PFSK-1 (cell line): ENCODE measurements around the gene MAPKAPK2.

Experiments
- FOXP2 ChIP-seq: optimal IDR thresholded peaks from 2 replicates; pipeline ENCODE3; 2011; ENCODE audit warnings: borderline replicate concordance, control low read depth, inconsistent platforms; ENCODE audit not compliant: insufficient read depth; ENCODE audit errors: extremely low read length, extremely low read depth
- POLR2AphosphoS5 ChIP-seq: IDR thresholded peaks from 2 replicates; pipeline ENCODE4 v1.6.1; 2012; ENCODE audit warnings: low read depth, mild to moderate bottlenecking, control low read depth, low read length, moderate library complexity
- SIN3A ChIP-seq: IDR thresholded peaks from 2 replicates; pipeline ENCODE4 v1.6.1; 2012; ENCODE audit warnings: mild to moderate bottlenecking, low read length, moderate library complexity, borderline replicate concordance; ENCODE audit not compliant: insufficient read depth
- TAF1 ChIP-seq: IDR thresholded peaks from 2 replicates; pipeline ENCODE4 v1.6.1; 2012; ENCODE audit warnings: low read length, control low read depth, borderline replicate concordance; ENCODE audit not compliant: insufficient read depth
- TF ChIP-seq, protein P1 (sequence below), 2 experiments: IDR thresholded peaks; 2 replicates each; pipeline versions ENCODE4 v1.6.1 to v1.8.0; 2011 to 2012; ENCODE audit warnings: low read depth in 2 of 2, low read length in 2 of 2, control low read depth in 1 of 2, inconsistent platforms in 1 of 2, mild to moderate bottlenecking in 1 of 2, moderate library complexity in 1 of 2; ENCODE audit not compliant: insufficient read depth in 1 of 2

Gene MAPKAPK2

DNA sequence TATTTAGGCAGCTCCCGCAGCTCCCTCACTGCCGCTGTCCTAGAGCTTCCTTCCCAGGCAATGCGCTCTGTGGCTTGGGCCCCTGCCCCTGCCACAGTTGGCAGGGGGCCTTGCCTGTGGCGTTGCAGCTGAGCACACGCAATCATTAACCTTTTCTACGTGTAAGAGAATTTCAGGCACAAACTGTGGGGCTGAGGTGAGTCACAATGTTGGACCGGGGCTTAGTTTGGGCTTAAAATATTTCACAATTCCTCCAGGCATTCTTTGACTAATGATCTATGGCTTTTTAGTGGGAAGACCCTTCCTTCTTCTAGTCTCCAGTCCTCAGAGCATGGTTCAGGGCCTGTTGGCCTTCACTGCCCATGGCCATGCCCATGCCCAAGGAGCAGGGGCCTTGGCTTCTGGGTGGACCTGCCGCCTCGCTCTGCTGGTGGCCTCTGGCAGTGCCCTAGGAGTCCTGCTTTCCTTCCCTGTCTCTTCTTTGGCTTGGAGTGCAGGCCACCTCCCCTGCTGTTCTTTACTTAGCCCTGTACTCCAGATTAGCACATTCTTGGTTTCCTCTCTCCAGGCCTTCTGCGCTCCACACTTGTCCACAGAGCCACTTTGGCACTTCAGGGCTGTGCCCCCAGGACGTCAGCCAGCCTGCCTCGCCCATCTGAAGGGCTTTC is 39.2 kb downstream of the MAPKAPK2 start:
- TF ChIP-seq FOXP2 (no peak), POLR2AphosphoS5 (no peak), TAF1 (no peak), SIN3A (no peak)
- TF ChIP-seq, protein P1, sequence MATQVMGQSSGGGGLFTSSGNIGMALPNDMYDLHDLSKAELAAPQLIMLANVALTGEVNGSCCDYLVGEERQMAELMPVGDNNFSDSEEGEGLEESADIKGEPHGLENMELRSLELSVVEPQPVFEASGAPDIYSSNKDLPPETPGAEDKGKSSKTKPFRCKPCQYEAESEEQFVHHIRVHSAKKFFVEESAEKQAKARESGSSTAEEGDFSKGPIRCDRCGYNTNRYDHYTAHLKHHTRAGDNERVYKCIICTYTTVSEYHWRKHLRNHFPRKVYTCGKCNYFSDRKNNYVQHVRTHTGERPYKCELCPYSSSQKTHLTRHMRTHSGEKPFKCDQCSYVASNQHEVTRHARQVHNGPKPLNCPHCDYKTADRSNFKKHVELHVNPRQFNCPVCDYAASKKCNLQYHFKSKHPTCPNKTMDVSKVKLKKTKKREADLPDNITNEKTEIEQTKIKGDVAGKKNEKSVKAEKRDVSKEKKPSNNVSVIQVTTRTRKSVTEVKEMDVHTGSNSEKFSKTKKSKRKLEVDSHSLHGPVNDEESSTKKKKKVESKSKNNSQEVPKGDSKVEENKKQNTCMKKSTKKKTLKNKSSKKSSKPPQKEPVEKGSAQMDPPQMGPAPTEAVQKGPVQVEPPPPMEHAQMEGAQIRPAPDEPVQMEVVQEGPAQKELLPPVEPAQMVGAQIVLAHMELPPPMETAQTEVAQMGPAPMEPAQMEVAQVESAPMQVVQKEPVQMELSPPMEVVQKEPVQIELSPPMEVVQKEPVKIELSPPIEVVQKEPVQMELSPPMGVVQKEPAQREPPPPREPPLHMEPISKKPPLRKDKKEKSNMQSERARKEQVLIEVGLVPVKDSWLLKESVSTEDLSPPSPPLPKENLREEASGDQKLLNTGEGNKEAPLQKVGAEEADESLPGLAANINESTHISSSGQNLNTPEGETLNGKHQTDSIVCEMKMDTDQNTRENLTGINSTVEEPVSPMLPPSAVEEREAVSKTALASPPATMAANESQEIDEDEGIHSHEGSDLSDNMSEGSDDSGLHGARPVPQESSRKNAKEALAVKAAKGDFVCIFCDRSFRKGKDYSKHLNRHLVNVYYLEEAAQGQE (IDR thresholded peaks at IDR 0.05; ENCODE audit: insufficient read depth in 1 of 2, low read depth in 2 of 2, low read length in 2 of 2), result no peak

DNA sequence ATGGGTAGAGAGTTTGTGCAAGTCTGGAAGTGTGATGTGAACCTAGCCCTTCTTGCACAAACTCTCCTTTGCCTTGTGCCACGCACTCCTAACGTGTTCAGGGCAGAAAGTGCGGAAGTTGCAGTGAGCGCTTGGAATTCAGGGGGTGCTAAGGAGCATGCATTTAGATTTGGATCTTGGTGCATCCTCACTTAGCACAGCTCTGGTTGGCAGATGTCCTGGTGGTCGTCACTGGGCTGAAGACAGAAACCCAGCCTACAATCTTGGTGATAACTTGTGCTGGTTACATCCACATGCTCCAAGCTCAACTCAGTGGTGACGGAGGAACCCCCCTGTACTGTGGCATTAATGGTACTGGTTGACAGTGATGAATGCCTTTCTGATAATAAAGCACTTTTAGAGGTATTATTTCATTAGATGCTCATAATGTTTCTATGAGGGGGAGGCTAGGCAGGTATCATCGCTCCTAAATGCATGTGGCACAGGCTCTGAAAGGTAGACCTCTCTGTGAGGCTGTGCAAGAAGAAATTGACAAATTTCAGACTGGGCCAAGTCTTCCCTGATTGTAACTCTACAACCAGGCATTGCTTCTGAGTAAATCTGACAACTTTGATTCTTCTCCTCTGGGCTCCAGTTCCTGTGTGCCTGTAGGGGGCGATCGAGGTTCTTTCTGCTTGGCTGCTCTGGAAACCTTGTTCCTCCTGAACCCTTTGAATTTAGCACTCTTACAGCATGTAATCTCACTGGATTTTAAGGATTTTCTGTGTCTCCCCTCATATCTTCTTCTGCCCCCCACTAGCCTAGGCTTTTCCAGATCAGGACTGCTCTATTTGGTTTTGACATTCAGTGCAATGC is 40.6 kb downstream of the MAPKAPK2 start:
- TF ChIP-seq SIN3A (no peak), TAF1 (no peak), POLR2AphosphoS5 (no peak), FOXP2 (no peak)
- TF ChIP-seq, protein P1 (IDR thresholded peaks at IDR 0.05; ENCODE audit: insufficient read depth in 1 of 2, low read depth in 2 of 2, low read length in 2 of 2), result no peak

DNA sequence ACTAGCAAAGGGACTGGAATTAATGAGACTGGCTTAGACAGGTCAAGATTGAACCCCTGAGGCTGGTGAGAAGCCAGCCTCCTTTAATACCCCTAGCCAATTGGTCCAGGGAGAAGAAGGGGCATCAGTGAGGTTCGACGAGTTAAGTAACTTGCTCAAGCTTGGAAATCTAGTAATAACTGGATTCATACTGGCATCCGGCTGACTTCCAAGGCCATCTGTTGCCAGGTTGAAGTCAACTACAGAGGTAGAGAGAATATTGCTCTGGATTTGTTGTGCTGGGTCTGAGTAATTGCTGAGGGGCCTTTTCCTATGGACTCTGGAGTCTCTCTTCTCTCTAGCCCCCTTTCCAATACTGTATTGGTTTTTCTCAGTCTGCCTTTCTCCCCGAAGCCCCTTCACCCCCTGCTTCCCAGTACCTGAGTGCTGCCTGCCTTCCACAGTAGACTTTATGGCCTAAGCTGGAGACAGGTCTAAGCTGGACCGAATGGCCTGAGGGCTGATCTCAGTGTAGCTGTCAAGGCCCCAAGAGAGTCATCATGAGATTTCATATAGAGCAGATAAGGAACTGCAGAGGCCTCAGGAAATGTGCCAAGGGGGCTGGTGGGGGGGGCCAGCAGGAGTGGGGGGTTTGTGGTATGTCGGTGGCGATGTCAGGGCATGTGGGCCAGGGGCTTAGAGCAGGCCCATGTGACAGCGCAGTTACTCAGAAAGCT is 43.4 kb downstream of the MAPKAPK2 start:
- TF ChIP-seq POLR2AphosphoS5, result no peak
- no peak for TF ChIP-seq FOXP2

DNA sequence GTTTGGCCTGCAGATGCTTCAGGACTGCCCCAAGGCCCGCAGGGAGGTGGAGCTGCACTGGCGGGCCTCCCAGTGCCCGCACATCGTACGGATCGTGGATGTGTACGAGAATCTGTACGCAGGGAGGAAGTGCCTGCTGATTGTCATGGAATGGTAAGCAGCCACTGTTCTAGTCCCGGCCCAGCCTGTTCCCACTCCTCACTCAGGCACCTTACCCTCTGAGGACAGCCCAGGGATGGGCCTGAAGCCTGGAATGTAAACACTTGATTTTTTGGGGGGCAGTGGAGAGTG is 43.9 kb downstream of the MAPKAPK2 start:
- TF ChIP-seq, protein P1 (IDR thresholded peaks at IDR 0.05; ENCODE audit: insufficient read depth in 1 of 2, low read depth in 2 of 2, low read length in 2 of 2), result no peak
- TF ChIP-seq SIN3A (no peak), POLR2AphosphoS5 (no peak), TAF1 (no peak), FOXP2 (no peak)

DNA sequence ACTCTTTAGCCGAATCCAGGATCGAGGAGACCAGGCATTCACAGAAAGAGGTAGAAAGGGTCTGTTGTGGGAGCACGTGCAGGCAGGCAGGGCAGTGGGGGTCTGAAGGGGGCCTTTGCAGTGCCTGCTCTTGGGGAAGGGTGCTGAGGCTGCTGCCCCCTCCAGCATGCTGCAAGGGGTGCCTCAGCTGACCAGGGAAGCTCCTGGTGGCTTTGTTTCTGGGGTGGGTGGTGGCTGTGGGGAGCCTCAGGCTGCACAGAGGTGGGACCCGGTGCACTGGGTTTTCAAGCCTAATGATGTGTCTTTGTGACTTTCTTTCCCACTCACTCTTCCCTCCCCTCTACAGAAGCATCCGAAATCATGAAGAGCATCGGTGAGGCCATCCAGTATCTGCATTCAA is 44.3 kb downstream of the MAPKAPK2 start:
- TF ChIP-seq FOXP2, result no peak
- no peak for TF ChIP-seq TAF1
- TF ChIP-seq SIN3A, result no peak
- no peak for TF ChIP-seq POLR2AphosphoS5
- TF ChIP-seq, protein P1 (IDR thresholded peaks at IDR 0.05; ENCODE audit: insufficient read depth in 1 of 2, low read depth in 2 of 2, low read length in 2 of 2), result no peak
